Ovary (tissue), 9 donors: ENCODE data around the gene COQ8B. TPM values are rescaled to one million over a fixed set of nuclear protein-coding genes. Genes with fewer than 3 reads are reported as not detected.
"Not testable (repeated sequence)": the region's sequence is repeated elsewhere in the genome, so short reads cannot be mapped to it uniquely, and the experiment has no call there.

Experiments used
- DNase-seq, 5 donors: peaks; one replicate each; pipeline ENCODE4 v3.0.0-alpha.2; 2019 to 2020
- H3K27ac ChIP-seq, 2 donors: fragments of 200-600 bp; one replicate each; pipeline versions ENCODE4 v1.5.1 to v1.8.0; 2019 to 2022
- H3K27me3 ChIP-seq: fragments of 200-600 bp; one replicate; pipeline ENCODE4 v1.8.0; 2022
- H3K36me3 ChIP-seq: fragments of 200-600 bp; sonication (generic); one replicate; pipeline ENCODE4 v1.5.1; 2019
- H3K4me1 ChIP-seq: one replicate; pipeline ENCODE4 v1.8.1; 2013; ENCODE audit warnings: mild to moderate bottlenecking, moderate library complexity; ENCODE audit not compliant: insufficient read depth
- H3K4me3 ChIP-seq: fragments of 200-600 bp; sonication (generic); one replicate; pipeline ENCODE4 v1.5.1; 2017
- H3K9me3 ChIP-seq, 2 donors: fragments of 200-600 bp in 1 of 2; sonication (generic) in 1 of 2; one replicate each; pipeline versions ENCODE4 v1.5.1 to v1.8.1; 2013 to 2019; ENCODE audit warnings: mild to moderate bottlenecking in 1 of 2, moderate library complexity in 1 of 2
- CTCF ChIP-seq, 3 donors: fragments of 450-650 bp in 2 of 3; fragments of 200-600 bp in 1 of 3; IDR thresholded peaks; one replicate each; pipeline versions ENCODE4 v1.5.1 to v1.8.0; 2016 to 2022; ENCODE audit warnings: antibody characterized with exemption in 3 of 3, mild to moderate bottlenecking in 1 of 3
- EP300 ChIP-seq: sonication (generic); formaldehyde crosslinking; IDR thresholded peaks from one replicate; pipeline ENCODE4 v1.6.1; 2017; ENCODE audit warnings: antibody characterized with exemption
- POLR2A ChIP-seq: fragments of 450-650 bp; IDR thresholded peaks from one replicate; pipeline ENCODE4 v1.6.1; 2017; ENCODE audit warnings: antibody characterized with exemption, mild to moderate bottlenecking, moderate library complexity
- WGBS, 3 donors: extraction: QIAGEN DNeasy Blood & Tissue Kit in 1 of 3; methylation state at CpG; one replicate each; pipeline versions ENCODE4 v1.1.5 to v1.1.7; 2013 to 2017; 5-methylcytosine and 5-hydroxymethylcytosine counted together
- intact Hi-C, 4 donors: fragments of 100-400 bp; cut with DNase I; formaldehyde crosslinking; loops; one replicate each; pipeline versions ENCODE4 v1.11.0 to v1.15.1; 2022 to 2023
- polyA plus RNA-seq, 2 donors: library from polyadenylated mRNA; stranded (reverse); fragments of 200-250 nt in 1 of 2; fragments of 350-450 nt in 1 of 2; fragmentation: Illumina TruSeq in 1 of 2; extraction: RNeasy Lipid Tissue Mini Kit (QIAGEN cat#74804) in 1 of 2; gene quantifications; one replicate each; pipeline ENCODE4 v1.2.3, GENCODE V29; 2013 to 2014
- total RNA-seq, 7 donors: library from RNA; depleted of rRNA in 2 of 7; stranded (reverse); fragments of >200 nt in 2 of 7; fragmentation: NEBNext Ultra II Directional in 3 of 7; extraction: Animal tissue kit (Norgen Biotek cat#: 25700) in 3 of 7; gene quantifications; one replicate each; pipeline versions ENCODE4 v1.1.0 to v1.2.4, GENCODE V29; 2016 to 2023
- donor health status: DM: no; HTN: no; CAD: no; lungs with moderate emphysema.
- donor health status: DM: no; HTN: no; CAD: no.
- donor health status: Bipolar disorder and iron deficiency.
- donor health status: DM: yes; HTN: yes; CAD: no.
- donor health status: DM: no; HTN: no; CAD: no.
- donor health status: DM: yes; HTN: yes; CAD: no.

Gene COQ8B
- total and polyA plus RNA-seq, 9 donors: 8.3 to 51.2 (median 41.5) TPM

GRCh38 chr19:40737102-40737644, 20.5 kb upstream of the COQ8B start:
- Histone ChIP-seq H3K4me1 (peaks cover 4% of the 10 kb centered on the region), H3K9me3 (no peaks in the 10 kb centered on the region), H3K27ac (no peak overlapping the region), H3K4me3 (no peak overlapping the region), H3K27me3 (no peaks in the 10 kb centered on the region), H3K36me3 (no peaks in the 10 kb centered on the region)
- no peak for TF ChIP-seq POLR2A
- TF ChIP-seq EP300: no peak
- TF ChIP-seq CTCF (IDR thresholded peaks at IDR 0.05): no peak
- no peak for DNase-seq
- intact Hi-C loops: no loop called here
- WGBS, 3 donors: 76 to 83% (median 78%) methylated on average over 9 of the region's 9 CpGs

GRCh38 chr19:40736661-40737060, 20.0 kb upstream of the COQ8B start:
- Histone ChIP-seq H3K27ac (no peak overlapping the region), H3K36me3 (no peaks in the 10 kb centered on the region), H3K27me3 (no peaks in the 10 kb centered on the region), H3K4me3 (no peak overlapping the region), H3K4me1 (peaks cover 4% of the 10 kb centered on the region), H3K9me3 (no peaks in the 10 kb centered on the region)
- WGBS, 3 donors: 86 to 92% (median 86%) methylated on average over 9 of the region's 9 CpGs
- intact Hi-C loops: no loop called here
- no peak for DNase-seq
- TF ChIP-seq EP300: no peak
- TF ChIP-seq CTCF (IDR thresholded peaks at IDR 0.05): no peak
- no peak for TF ChIP-seq POLR2A

GRCh38 chr19:40735013-40735771, 18.5 kb upstream of the COQ8B start:
- no peaks in the 10 kb centered on the region for H3K27me3 ChIP-seq
- no peak overlapping the region for H3K4me3 ChIP-seq
- no peaks in the 10 kb centered on the region for H3K36me3 ChIP-seq
- no peak for DNase-seq
- intact Hi-C loops: no loop called here
- H3K9me3 ChIP-seq: no peaks in the 10 kb centered on the region
- WGBS, 3 donors: 87 to 90% (median 89%) methylated on average over 11 of the region's 11 CpGs
- H3K27ac ChIP-seq: no peak overlapping the region
- peaks cover 2% of the 10 kb centered on the region for H3K4me1 ChIP-seq
- TF ChIP-seq EP300: no peak
- no peak for TF ChIP-seq POLR2A
- no peak for TF ChIP-seq CTCF (IDR thresholded peaks at IDR 0.05)

GRCh38 chr19:40733149-40733548, 16.5 kb upstream of the COQ8B start:
- H3K27me3 ChIP-seq: no peaks in the 10 kb centered on the region
- no peaks in the 10 kb centered on the region for H3K36me3 ChIP-seq
- TF ChIP-seq CTCF (IDR thresholded peaks at IDR 0.05): no peak
- TF ChIP-seq POLR2A: no peak
- TF ChIP-seq EP300: no peak
- WGBS, 3 donors: 92% methylated on average over 13 of the region's 13 CpGs
- DNase-seq: no peak
- H3K27ac ChIP-seq: no peak overlapping the region
- no peaks in the 10 kb centered on the region for H3K9me3 ChIP-seq
- intact Hi-C loops: no loop called here
- H3K4me1 ChIP-seq: no peaks in the 10 kb centered on the region
- H3K4me3 ChIP-seq: no peak overlapping the region

GRCh38 chr19:40732304-40732703, 15.6 kb upstream of the COQ8B start:
- WGBS, 3 donors: 92 to 95% (median 94%) methylated on average over 16 of the region's 16 CpGs
- DNase-seq, intact Hi-C loops: not testable (repeated sequence)

GRCh38 chr19:40730065-40730464, 13.4 kb upstream of the COQ8B start:
- H3K27ac ChIP-seq, DNase-seq, H3K4me3 ChIP-seq, H3K9me3 ChIP-seq, H3K27me3 ChIP-seq, H3K36me3 ChIP-seq, intact Hi-C loops, H3K4me1 ChIP-seq: not testable (repeated sequence)
- WGBS, 3 donors: 92 to 99% (median 93%) methylated on average over 5 of the region's 5 CpGs

More at GRCh38 chr19:40732304-40732703, 15.6 kb upstream of the COQ8B start:
- not testable (repeated sequence) for H3K27me3 ChIP-seq, H3K36me3 ChIP-seq, H3K4me3 ChIP-seq, H3K4me1 ChIP-seq, H3K9me3 ChIP-seq, H3K27ac ChIP-seq
